Measurements from ENCODE around the gene RESP18.
"Not testable (repeated sequence)": the region's sequence is repeated elsewhere in the genome, so short reads cannot be mapped to it uniquely, and the experiment has no call there.

Gene RESP18

DNA sequence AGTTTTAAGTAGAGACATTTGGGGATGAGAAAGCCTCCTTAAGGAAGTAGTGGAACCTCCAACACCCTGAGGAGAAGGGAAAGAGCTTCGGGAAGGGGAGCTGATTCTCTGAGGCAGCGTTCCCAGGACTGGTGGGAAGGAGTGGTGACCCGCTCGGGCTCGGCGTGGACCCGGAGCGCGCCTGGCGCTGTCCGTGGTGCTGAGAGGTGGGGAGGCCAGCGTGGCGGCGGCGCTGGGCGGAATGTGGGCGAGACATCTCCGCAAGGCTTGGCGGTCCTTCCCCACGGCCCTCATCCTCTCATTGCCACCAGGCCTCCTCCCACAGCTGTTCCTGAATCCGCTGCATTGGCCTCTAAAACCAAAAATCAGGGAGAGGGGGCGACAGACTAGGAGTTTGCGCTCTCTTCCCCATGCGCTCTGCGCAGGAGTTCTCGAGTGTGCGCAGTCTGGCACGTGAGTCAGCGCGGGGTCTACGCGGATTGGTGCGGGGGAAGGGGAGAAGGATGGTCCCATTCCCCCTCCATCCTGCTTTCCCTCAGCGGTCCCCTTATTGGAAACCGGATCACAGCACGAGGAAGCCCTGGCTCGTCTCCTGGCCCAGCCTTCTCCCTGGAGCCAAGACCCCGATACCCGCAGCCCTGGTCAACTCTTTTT, 857 bp downstream of the RESP18 start:
- no peak for TF ChIP-seq POLR2AphosphoS5 (IDR thresholded peaks at IDR 0.05; ENCODE audit: low read depth, low read length)
- no peak for TF ChIP-seq POU2F2 (IDR thresholded peaks at IDR 0.05; ENCODE audit: low read depth, low read length)
- TF ChIP-seq TAF1 (IDR thresholded peaks at IDR 0.05; ENCODE audit: low read depth, low read length), result no peak
- no peak for TF ChIP-seq SPI1 (IDR thresholded peaks at IDR 0.05; ENCODE audit: low read depth, low read length)
- no peak for TF ChIP-seq PAX5 (IDR thresholded peaks at IDR 0.05; ENCODE audit: insufficient read depth, low read length, severe bottlenecking)
- no peak for TF ChIP-seq POLR2A (IDR thresholded peaks at IDR 0.05; ENCODE audit: low read depth, low read length)
- DNase-seq (ENCODE audit: insufficient read length, low spot score) (no peak), FAIRE-seq (no peak)

- no peak for DNase-seq (ENCODE audit: insufficient read length, low spot score)
- FAIRE-seq, result no peak
- TF ChIP-seq POLR2A (IDR thresholded peaks at IDR 0.05; ENCODE audit: low read depth, low read length), result no peak
- TF ChIP-seq TAF1 (IDR thresholded peaks at IDR 0.05; ENCODE audit: low read depth, low read length), result no peak
Observed at GRCh38 chr2:219327719-219328118, 4.8 kb downstream of the RESP18 start.

GRCh38 chr2:219325657-219326315, 6.8 kb downstream of the RESP18 start:
- DNase-seq (ENCODE audit: insufficient read length, low spot score) (no peak), FAIRE-seq (no peak)
- no peak for TF ChIP-seq POLR2A (IDR thresholded peaks at IDR 0.05; ENCODE audit: low read depth, low read length)

GRCh38 chr2:219325136-219325535, 7.4 kb downstream of the RESP18 start:
- DNase-seq (ENCODE audit: insufficient read length, low spot score) (no peak), FAIRE-seq (no peak)
- TF ChIP-seq POLR2AphosphoS5 (IDR thresholded peaks at IDR 0.05; ENCODE audit: low read depth, low read length) (no peak), POU2F2 (IDR thresholded peaks at IDR 0.05; ENCODE audit: low read depth, low read length) (no peak), TAF1 (IDR thresholded peaks at IDR 0.05; ENCODE audit: low read depth, low read length) (no peak), PAX5 (IDR thresholded peaks at IDR 0.05; ENCODE audit: insufficient read depth, low read length, severe bottlenecking) (no peak), SPI1 (IDR thresholded peaks at IDR 0.05; ENCODE audit: low read depth, low read length) (no peak), POLR2A (IDR thresholded peaks at IDR 0.05; ENCODE audit: low read depth, low read length) (no peak)

DNA sequence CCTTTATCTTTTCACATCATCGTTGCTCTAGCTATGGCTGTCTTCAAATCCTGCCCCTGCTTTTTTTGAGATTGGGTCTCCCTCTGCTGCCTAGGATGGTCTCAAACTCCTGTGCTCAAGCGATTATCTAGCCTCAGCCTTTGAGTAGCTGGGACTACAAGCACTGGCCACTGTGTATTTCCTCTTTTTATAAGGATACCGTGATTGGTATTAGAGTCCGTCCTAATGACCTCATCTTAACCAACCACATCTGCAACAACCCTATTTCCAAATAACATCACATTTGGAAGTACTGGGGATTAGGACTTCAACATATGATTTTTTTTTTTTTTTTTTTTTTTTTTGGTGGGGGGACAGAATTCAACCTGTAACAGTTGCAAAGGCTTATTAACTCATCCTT, 9.1 kb downstream of the RESP18 start:
- DNase-seq (ENCODE audit: insufficient read length, low spot score) (no peak), FAIRE-seq (no peak)
- TF ChIP-seq PAX5 (IDR thresholded peaks at IDR 0.05; ENCODE audit: insufficient read depth, low read length, severe bottlenecking), result no peak
- no peak for TF ChIP-seq POLR2A (IDR thresholded peaks at IDR 0.05; ENCODE audit: low read depth, low read length)
- no peak for TF ChIP-seq SPI1 (IDR thresholded peaks at IDR 0.05; ENCODE audit: low read depth, low read length)
- TF ChIP-seq POU2F2 (IDR thresholded peaks at IDR 0.05; ENCODE audit: low read depth, low read length), result no peak
- TF ChIP-seq TAF1 (IDR thresholded peaks at IDR 0.05; ENCODE audit: low read depth, low read length), result no peak
- no peak for TF ChIP-seq POLR2AphosphoS5 (IDR thresholded peaks at IDR 0.05; ENCODE audit: low read depth, low read length)

- TF ChIP-seq SPI1 (IDR thresholded peaks at IDR 0.05; ENCODE audit: low read depth, low read length) (no peak), POLR2A (IDR thresholded peaks at IDR 0.05; ENCODE audit: low read depth, low read length) (no peak), POU2F2 (IDR thresholded peaks at IDR 0.05; ENCODE audit: low read depth, low read length) (no peak), PAX5 (IDR thresholded peaks at IDR 0.05; ENCODE audit: insufficient read depth, low read length, severe bottlenecking) (no peak), TAF1 (IDR thresholded peaks at IDR 0.05; ENCODE audit: low read depth, low read length) (no peak), POLR2AphosphoS5 (IDR thresholded peaks at IDR 0.05; ENCODE audit: low read depth, low read length) (no peak)
Observed at GRCh38 chr2:219314804-219315468, 17.6 kb downstream of the RESP18 start.

GRCh38 chr2:219312683-219313263, 19.8 kb downstream of the RESP18 start:
- not testable (repeated sequence) for DNase-seq (ENCODE audit: insufficient read length, low spot score)

More at GRCh38 chr2:219314804-219315468, 17.6 kb downstream of the RESP18 start:
- DNase-seq (ENCODE audit: insufficient read length, low spot score) (no peak), FAIRE-seq (no peak)

GRCh38 chr2:219309278-219309677, 23.3 kb downstream of the RESP18 start, which contains the start of gene PTPRN:
Gene PTPRN (minus strand): TSS chr2:219309401. CDS start chr2:219309332, 69 bp downstream.
- TF ChIP-seq POLR2AphosphoS5 (IDR thresholded peaks at IDR 0.05; ENCODE audit: low read depth, low read length), result no peak
- no peak for TF ChIP-seq POLR2A (IDR thresholded peaks at IDR 0.05; ENCODE audit: low read depth, low read length)
- no peak for TF ChIP-seq PAX5 (IDR thresholded peaks at IDR 0.05; ENCODE audit: insufficient read depth, low read length, severe bottlenecking)
- no peak for TF ChIP-seq POU2F2 (IDR thresholded peaks at IDR 0.05; ENCODE audit: low read depth, low read length)
- TF ChIP-seq SPI1 (IDR thresholded peaks at IDR 0.05; ENCODE audit: low read depth, low read length), result no peak
- no peak for TF ChIP-seq TAF1 (IDR thresholded peaks at IDR 0.05; ENCODE audit: low read depth, low read length)
- no peak for FAIRE-seq
- no peak for DNase-seq (ENCODE audit: insufficient read length, low spot score)

More at GRCh38 chr2:219312683-219313263, 19.8 kb downstream of the RESP18 start:
- FAIRE-seq, result not testable (repeated sequence)

- DNase-seq (ENCODE audit: insufficient read length, low spot score) (peak; percentile 71), FAIRE-seq (peak; percentile 41)
- no peak for TF ChIP-seq PAX5 (IDR thresholded peaks at IDR 0.05; ENCODE audit: insufficient read depth, low read length, severe bottlenecking)
- no peak for TF ChIP-seq POU2F2 (IDR thresholded peaks at IDR 0.05; ENCODE audit: low read depth, low read length)
- TF ChIP-seq TAF1 (IDR thresholded peaks at IDR 0.05; ENCODE audit: low read depth, low read length), result no peak
- no peak for TF ChIP-seq POLR2AphosphoS5 (IDR thresholded peaks at IDR 0.05; ENCODE audit: low read depth, low read length)
- no peak for TF ChIP-seq POLR2A (IDR thresholded peaks at IDR 0.05; ENCODE audit: low read depth, low read length)
- TF ChIP-seq SPI1 (IDR thresholded peaks at IDR 0.05; ENCODE audit: low read depth, low read length), result no peak
Observed at GRCh38 chr2:219308142-219309101, 24.1 kb downstream of the RESP18 start.

All from GM12891 (cell line).